Panc1 (cell line): ENCODE results near the gene SLC17A2. TPM values are rescaled to one million over a fixed set of nuclear protein-coding genes. Genes with fewer than 3 reads are reported as not detected.

ENCODE experiments used
- ATAC-seq: fragments of 200-7000 bp; cut with Tn5 transposase; 2 replicates; pipeline ENCODE4 v1.9.1; 2020; ENCODE audit warnings: mild to moderate bottlenecking, moderate library complexity
- BruUV-seq: library from RNA; stranded (reverse); fragments of 400-500 nt; replicated peaks from 2 replicates; lab custom pipeline; 2021; lab: Mats Ljungman, UMichigan
- CTCF ChIA-PET: fragments of 300-600 bp; sonication (Branson Sonifier 250); formaldehyde crosslinking; loops from one replicate; lab custom pipeline; 2022; ENCODE audit warnings: antibody characterized with exemption; lab: Charles Lee
- POLR2A ChIA-PET: fragments of 300-600 bp; sonication (Branson Sonifier 250); formaldehyde crosslinking; loops from one replicate; lab custom pipeline; 2022; ENCODE audit warnings: antibody characterized with exemption; lab: Charles Lee
- DNase-seq: peaks from one replicate; pipeline ENCODE4 v3.0.0-alpha.2; 2010; ENCODE audit warnings: low read depth, low spot score
- H3K27ac ChIP-seq: 2 replicates; pipeline ENCODE4 v1.5.1; 2011; ENCODE audit warnings: mild to moderate bottlenecking, low read length, inconsistent platforms
- H3K27me3 ChIP-seq: fragments of 200-500 bp; sonication (Bioruptor generic); 2 replicates; pipeline ENCODE4 v1.6.0; 2014; ENCODE audit warnings: low read length, inconsistent platforms; ENCODE audit not compliant: control insufficient read depth, insufficient read depth
- H3K36me3 ChIP-seq: fragments of 200-500 bp; sonication (Bioruptor generic); 2 replicates; pipeline ENCODE4 v1.5.1; 2014; ENCODE audit warnings: inconsistent platforms, mild to moderate bottlenecking, low read length, moderate library complexity; ENCODE audit not compliant: control insufficient read depth, insufficient read depth
- H3K4me1 ChIP-seq: 2 replicates; pipeline ENCODE4 v1.5.1; 2011; ENCODE audit warnings: inconsistent platforms, mild to moderate bottlenecking, low read length, moderate library complexity; ENCODE audit not compliant: control insufficient read depth, insufficient read depth
- H3K4me3 ChIP-seq, 2 experiments: 2 replicates each; pipeline ENCODE4 v1.5.1; 2011 to 2012; ENCODE audit warnings: low read depth in 2 of 2, low read length in 2 of 2, mild to moderate bottlenecking in 2 of 2, inconsistent platforms in 1 of 2, moderate library complexity in 1 of 2
- H3K9me3 ChIP-seq: fragments of 200-500 bp; sonication (Bioruptor generic); 2 replicates; pipeline ENCODE4 v1.5.1; 2014; ENCODE audit warnings: low read depth, mild to moderate bottlenecking, inconsistent platforms, low read length, moderate library complexity; ENCODE audit not compliant: control insufficient read depth, insufficient read depth
- CTCF ChIP-seq: fragments of 450-650 bp; IDR thresholded peaks from 2 replicates; pipeline ENCODE4 v1.5.1; 2017; ENCODE audit warnings: mild to moderate bottlenecking
- POLR2AphosphoS5 ChIP-seq: IDR thresholded peaks from 2 replicates; pipeline ENCODE4 v1.6.1; 2012; ENCODE audit warnings: mild to moderate bottlenecking, low read depth, low read length, moderate library complexity
- REST ChIP-seq, 2 experiments: IDR thresholded peaks; 2 replicates each; pipeline ENCODE4 v1.6.1; 2011 to 2012; ENCODE audit warnings: low read depth in 2 of 2, control low read depth in 1 of 2, low read length in 1 of 2, mild to moderate bottlenecking in 1 of 2, moderate library complexity in 1 of 2; ENCODE audit not compliant: insufficient read depth in 1 of 2
- SIN3A ChIP-seq: IDR thresholded peaks from 2 replicates; pipeline ENCODE4 v1.6.1; 2012; ENCODE audit warnings: low read depth, mild to moderate bottlenecking, low read length, moderate library complexity, borderline replicate concordance; ENCODE audit not compliant: insufficient read depth
- TCF7L2 ChIP-seq: IDR thresholded peaks from 2 replicates; pipeline ENCODE4 v1.6.1; 2011; ENCODE audit warnings: mild to moderate bottlenecking, low read depth, low read length, inconsistent platforms
- in situ Hi-C: cut with HindIII; loops from 2 replicates; pipeline ENCODE4 v1.10.0; 2016; ENCODE audit warnings: low sequenced_read_pairs, low pct_unique_long_range_greater_than_20kb
- intact Hi-C: fragments of 100-400 bp; cut with micrococcal nuclease; formaldehyde crosslinking; loops from one replicate; pipeline ENCODE4 v1.10.0; 2022; ENCODE audit not compliant: unreplicated experiment
- total RNA-seq: library from RNA; stranded (reverse); gene quantifications from one replicate; pipeline ENCODE4 v1.2.1, GENCODE V29; 2021; ENCODE audit not compliant: unreplicated experiment

Gene SLC17A2
- total RNA-seq, 1 experiment from 2014 or later = not detected

- Histone ChIP-seq H3K27ac (no peak overlapping the region), H3K9me3 (no peaks in the 10 kb centered on the region), H3K27me3 (no peaks in the 10 kb centered on the region), H3K4me1 (no peaks in the 10 kb centered on the region; the same call in 1 of the 2 replicates), H3K4me3 (no peak overlapping the region), H3K36me3 (no peaks in the 10 kb centered on the region)
- intact Hi-C loops (no loop called here), in situ Hi-C loops (no loop called here)
- DNase-seq = no peak
- no peak for ATAC-seq
- POLR2A ChIA-PET = no interaction called here
- CTCF ChIA-PET = no interaction called here
- no TSS peak for BruUV-seq
- TF ChIP-seq TCF7L2 = no peak
- no peak for TF ChIP-seq POLR2AphosphoS5
- TF ChIP-seq REST (IDR thresholded peaks at IDR 0.05; ENCODE audit: insufficient read depth in 1 of 2, low read depth in 2 of 2, low read length in 1 of 2) = no peak
- no peak for TF ChIP-seq SIN3A
- no peak for TF ChIP-seq CTCF
These were observed 25.7 kb upstream of the SLC17A2 start for GRCh38 chr6:25956226-25956625.

GRCh38 chr6:25954756-25955155, 24.3 kb upstream of the SLC17A2 start:
- ChIA-PET CTCF (interaction anchor here (0.9 kb wide), 1 partner anchor 496 kb away, joined by 3 read pairs; no protein-coding TSS in a partner anchor), POLR2A (no interaction called here)
- no peak for TF ChIP-seq CTCF
- TF ChIP-seq POLR2AphosphoS5 = no peak
- no peak for TF ChIP-seq SIN3A
- TF ChIP-seq REST (IDR thresholded peaks at IDR 0.05; ENCODE audit: insufficient read depth in 1 of 2, low read depth in 2 of 2, low read length in 1 of 2) = no peak
- no peak for TF ChIP-seq TCF7L2
- in situ Hi-C loops (no loop called here), intact Hi-C loops (no loop called here)
- Histone ChIP-seq H3K36me3 (no peaks in the 10 kb centered on the region), H3K9me3 (no peaks in the 10 kb centered on the region), H3K4me1 (no peaks in the 10 kb centered on the region), H3K4me3 (no peak overlapping the region), H3K27me3 (no peaks in the 10 kb centered on the region), H3K27ac (no peak overlapping the region)
- ATAC-seq (no peak), DNase-seq (no peak)
- no TSS peak for BruUV-seq
